GM18870 (cell line): ENCODE data around the gene PRSS21.

ENCODE experiments used
- ATAC-seq: cut with Tn5 transposase; IDR thresholded peaks from one replicate; pipeline ENCODE4 v1.9.1; 2021; ENCODE audit warnings: moderate library complexity; ENCODE audit not compliant: unreplicated experiment

Gene PRSS21

GRCh38 chr16:2840914-2841313 is 23.9 kb downstream of the PRSS21 start:
- ATAC-seq: no peak

DNA sequence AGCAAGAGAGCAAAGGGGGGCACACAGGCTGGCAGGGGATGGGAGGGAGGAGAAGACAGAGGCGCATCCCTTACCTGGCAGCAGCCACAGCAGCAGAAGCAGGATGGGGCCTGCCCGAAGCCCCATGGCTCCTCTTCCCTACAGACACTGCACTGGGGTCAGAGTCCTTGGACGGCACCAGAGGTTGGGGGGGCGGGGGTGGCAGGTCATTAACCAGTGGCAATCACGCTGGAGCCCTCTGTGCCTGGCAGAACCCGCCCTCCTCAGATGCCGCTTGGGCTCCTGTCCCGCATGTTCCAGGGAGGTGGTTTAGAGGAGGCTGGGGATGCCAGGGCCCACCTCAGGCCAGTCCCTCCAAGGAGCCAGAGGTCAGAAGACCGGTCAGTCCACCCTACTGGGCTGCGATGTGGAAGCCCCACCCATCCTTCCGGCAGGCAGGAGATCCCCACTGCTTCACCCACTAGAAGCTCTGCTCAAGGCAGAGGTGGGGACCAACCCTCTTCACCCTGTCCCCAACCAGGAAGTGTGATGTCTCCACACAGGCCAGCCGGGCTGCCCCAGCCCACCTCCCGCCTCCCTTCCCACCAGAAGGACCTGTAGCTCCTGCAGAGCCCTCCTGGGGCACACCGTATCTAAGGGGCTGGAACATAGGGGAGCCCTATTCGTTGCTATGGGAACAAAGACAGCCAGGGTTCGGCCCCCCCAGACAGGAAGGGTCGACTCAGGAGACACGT is 24.7 kb downstream of the PRSS21 start:
- no peak for ATAC-seq

DNA sequence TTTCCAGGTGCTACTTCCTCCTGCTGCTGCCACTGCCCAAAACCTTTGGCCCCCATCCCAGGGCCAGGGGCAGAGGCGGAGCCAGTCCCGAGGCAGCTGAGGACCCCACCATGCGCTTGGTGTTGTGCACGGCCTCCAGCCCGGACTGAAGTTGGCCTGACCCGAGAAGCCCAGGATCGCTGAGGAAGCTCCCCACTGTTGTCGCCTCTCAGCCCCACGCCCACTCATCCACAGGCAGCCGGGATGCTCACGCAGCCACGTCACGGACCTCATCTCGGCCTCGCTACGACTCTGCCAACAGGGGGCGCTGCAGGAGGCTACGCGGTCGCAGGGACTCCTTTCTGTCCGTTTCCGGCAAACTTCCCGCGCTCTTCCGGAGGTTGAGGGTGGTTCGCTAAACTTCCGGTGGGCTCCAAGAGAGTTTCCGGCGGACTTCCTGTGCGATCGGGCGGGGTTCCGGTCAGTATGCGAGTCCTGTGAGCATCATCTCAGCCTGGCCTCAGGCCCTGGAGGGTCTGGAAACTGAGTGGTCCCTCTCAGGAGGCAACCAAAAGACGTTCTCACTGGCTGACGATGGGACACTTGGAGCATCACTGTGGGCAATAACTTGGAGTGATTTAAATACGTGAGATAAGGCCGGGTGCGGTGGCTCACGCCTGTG is 25.4 kb downstream of the PRSS21 start:
- ATAC-seq: no peak

DNA sequence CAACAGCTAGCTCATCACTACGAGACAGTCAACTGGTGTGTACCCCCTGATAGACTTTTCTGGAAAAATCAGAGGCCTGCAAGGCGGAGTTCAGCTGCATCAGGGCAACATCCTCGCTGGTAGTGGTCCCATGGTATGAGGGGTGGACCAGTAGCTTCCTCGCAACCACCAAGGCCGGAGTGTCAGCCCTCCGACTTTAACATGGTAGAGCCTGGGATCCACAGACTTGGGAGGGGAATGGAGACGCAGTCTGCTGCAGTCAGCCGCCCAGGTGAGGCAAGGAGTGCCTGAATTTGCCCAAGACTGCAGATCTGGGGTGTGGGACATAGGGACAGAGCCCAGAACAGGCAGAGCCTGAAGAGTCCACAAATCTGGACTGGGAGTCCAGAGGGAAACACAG is 26.5 kb downstream of the PRSS21 start:
- ATAC-seq: no peak

GRCh38 chr16:2845116-2845515 is 28.1 kb downstream of the PRSS21 start:
- no peak for ATAC-seq

- ATAC-seq: no peak
Observed at GRCh38 chr16:2846511-2847310, 29.7 kb downstream of the PRSS21 start.

DNA sequence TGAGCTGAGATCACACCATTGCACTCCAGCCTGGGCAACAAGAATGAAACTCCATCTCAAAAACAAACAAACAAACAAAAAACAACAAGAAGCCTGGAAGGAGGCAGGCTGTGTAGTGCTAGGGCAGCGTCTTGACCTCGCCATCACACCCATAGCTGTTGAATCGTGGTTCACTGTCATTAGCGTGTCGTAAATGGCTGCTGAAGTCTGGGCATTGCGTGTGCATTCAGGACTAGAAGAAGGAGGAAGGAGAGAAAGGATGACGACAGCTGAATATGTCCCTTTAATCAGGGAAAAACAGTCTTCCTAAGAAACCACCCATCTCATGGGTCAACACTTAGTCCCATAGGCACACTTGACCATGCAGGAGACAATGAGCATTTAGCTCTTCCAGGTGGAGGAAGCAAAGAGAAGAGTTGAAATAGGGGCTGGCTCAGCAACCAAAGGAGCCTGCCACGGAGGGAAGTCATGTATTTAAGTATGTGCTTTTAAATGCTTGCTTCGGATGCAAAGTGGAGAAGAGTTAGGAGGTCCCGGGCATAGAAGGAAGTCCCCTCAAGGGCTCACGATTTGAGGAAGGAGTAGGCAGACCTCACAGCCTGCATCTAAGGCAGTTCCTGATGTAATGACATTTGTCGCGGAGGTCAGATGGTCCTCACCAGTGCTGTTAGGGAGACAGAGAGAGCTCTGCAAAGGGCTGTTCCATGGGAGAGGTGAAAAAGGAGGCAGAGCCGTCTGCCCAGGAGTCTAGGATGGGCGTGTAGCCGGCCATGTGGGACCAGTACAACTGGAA is 32.1 kb downstream of the PRSS21 start:
- no peak for ATAC-seq

DNA sequence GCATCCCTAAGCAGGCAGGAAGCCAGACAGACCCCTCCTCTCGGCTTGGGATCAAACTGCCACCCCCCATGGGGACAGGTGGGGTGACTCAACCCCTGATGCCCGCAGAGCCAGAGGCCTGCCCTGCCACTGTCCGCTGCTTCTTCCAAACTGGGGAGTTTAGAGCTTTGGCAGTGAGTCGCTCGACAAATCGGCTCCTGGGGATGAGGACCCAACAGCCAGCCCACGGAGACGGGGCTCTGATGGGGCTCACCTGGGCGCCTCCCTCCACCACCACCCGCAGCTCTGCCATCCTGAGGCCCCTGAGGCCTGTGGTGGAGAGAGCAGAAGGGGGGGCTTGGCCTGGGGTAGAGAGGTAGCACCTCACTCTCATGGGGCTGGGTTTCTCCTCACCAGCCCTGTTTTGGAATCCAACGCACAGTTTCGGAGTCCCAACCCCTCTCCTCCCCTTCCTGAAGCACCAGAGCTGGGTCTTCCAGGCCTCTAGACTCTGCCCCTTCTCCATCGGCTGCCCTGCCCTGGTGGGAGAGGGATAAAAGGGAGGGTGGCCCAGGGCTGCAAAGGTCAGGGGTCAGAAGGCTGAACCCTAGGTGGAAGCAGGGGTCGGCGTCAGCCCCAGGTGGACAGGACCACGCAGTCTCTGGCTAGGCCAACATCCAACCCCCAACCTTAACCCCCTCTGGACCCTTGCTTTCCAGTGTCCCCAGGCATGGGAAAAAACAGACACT is 35.1 kb downstream of the PRSS21 start:
- no peak for ATAC-seq

- ATAC-seq: no peak
Observed at GRCh38 chr16:2852731-2853507, 35.9 kb downstream of the PRSS21 start.

DNA sequence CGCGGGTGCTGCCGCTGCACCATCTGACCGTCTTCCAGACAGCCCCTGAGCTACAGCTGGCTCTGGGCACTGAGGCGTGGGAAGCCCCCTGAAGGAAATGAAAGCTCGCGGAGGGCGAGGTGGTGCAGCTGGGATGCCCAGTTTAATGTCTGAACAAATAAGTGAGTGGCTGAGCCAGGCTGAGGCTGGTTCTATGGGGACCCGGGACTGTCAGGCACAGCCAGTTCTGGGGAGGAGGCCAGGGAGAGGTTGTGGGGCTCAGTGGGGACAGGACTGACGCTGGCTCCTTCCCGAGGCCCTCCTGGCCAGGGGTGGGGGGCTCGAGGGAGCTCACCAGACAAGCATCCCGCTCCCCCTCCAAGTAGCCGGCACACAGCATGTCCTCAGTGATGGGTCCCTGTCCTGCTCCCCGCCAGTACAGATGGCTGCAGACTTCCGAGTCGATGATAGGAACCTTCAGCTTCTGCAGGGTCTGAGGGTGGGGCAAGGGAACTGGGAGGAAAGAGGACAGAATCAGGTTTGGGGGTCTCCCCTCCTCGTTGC is 36.6 kb downstream of the PRSS21 start:
- ATAC-seq: no peak

- ATAC-seq: no peak
Observed at GRCh38 chr16:2854700-2855309, 37.8 kb downstream of the PRSS21 start.

GRCh38 chr16:2855536-2855935 is 38.5 kb downstream of the PRSS21 start:
- no peak for ATAC-seq

DNA sequence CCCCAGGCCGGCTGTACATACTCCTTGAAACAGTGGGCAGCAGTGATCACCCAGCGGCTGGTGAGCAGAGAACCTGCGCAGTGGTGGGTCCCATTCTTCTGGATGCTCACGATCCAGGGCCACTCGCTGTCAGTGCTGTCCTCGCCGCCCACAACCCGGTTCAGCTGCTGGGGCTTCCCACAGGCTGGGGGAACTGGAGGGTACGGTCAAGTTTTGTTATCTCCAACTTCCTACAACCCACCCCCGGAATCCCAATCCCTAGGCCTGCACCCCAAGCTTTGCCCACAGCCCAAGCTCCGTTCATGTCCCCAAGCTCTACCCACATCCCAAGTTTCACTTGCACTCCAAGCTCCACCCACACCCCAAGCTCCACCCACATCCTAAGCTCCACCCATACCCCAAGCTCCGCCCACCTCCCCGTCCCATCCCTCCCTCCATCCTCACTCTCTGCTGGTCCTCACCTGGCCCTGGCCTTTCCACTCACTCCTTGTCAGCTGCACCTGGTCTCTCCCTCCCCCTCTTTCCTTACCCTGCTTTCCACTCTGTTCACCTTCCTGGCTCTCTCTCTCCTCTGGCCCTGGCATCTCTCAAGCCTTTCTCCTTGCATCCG is 39.1 kb downstream of the PRSS21 start:
- ATAC-seq: no peak

DNA sequence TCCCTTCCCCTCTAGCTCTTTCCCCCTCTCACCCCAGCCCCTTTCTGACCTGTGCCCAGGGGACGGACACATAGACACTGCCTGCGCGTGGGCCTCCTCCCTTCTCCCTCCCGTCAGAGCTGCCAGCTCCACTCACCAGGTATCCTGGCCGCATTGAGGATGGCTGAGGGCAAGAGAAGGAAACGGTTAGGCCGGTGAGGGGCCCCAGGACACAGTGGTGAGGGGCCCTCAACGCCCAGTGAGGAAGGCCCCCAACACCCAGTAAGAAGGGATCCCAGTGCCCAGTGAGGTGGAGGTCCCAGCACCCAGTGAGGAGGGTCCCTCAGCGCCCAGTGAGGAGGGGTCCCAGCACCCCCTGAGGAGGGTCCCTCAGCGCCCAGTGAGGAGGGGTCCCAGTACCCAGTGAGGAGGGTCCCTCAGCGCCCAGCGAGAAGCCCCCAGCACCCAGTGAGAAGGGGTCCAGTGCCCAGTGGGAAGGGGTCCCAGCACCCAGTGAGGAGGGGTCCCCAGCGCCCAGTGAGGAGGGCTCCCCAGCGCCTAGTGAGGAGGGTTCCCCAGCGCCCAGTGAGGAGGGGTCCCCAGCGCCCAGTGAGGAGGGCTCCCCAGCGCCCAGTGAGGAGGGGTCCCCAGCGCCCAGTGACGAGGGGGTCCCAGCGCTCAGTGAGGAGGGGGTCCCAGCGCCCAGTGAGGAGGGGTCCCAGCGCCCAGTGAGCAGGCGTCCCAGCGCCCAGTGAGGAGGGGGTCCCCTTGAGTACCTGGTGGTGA is 39.8 kb downstream of the PRSS21 start:
- no peak for ATAC-seq

DNA sequence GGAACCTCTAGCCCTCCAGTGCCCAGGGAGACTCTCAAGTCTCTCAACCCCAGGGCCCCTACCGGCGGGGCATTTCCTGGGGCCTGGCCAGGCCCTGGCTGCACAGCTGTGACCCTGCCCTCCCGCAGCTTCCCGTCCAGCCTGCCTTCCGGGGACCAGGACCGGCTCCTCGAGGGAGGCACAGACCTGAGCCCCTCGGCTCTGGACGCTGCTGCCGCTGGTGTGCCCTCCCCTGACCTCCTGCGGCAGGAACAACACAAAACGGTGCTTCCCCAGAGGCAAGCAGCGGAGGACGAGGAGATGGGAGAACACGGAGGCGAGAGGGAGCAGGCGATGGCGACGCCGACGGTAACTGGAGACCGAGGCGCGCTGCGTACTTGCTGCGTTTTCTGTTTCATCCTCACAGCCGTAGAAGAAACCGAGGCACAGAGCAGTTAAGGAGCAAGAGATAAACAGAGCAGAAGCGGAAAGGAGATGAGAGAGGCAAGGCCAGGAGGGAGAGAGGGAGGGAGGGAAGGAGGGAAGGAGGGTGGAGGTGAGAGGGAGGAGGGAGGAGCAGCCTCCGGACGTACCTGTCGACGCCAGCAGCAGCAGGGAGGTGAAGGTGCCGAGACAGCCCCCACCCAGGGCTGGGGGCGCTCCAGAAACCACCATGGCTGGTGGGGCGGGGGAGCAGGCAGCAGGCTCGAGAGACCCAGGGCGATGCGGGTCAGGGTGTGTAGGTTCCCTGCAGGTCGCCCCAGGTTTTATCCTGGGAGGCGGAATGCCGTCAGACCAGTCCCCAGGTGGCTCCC is 40.6 kb downstream of the PRSS21 start, which contains the start of gene PRSS22:
TSS of gene PRSS22 (minus strand) at position 720 of the 794 bp plus-strand sequence. CDS start at position 654, 66 bp downstream.
- ATAC-seq: no peak

DNA sequence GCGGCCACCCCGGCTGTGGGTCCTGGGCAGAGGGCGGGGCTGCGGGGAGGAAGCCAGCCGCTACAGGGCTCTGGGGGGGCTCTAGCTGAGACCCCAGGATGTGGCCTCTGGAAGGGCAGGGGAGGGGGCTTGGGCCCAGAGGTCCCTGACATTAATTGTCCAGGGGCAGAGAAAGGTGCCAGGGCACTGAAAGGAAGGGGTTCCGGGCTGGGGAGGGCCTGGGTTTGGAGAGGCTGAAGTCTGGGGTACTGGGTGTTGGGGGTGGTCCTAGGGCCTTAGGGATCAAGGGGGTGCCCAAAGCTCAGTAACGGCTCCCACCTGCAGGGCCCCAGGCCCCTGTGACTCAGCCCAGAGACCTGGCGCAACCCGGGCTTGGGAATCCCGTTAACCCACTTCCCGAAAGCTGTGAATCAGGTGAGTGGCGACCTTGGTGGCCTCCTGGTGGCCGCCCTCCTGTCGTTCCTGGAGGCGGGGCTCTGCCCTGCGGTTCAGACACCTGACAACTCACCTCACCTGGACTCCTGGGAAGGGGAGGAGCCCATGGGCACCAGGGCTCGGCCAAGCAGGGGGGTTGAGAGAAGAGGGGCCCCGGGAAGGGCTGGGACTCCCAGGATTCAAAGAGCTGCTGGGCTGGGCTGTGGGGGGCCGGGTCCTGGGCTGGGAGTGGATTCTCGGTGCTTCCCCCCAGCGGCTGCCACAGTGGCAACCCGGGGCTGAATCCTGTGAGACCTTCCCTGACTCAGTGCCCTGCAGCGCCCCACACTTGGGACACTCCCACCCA is 41.4 kb downstream of the PRSS21 start:
- ATAC-seq: no peak
